Neural cell (in vitro differentiated cells): ENCODE data around the gene SYCP2. TPM values are rescaled to one million over a fixed set of nuclear protein-coding genes. Genes with fewer than 3 reads are reported as not detected.

Source experiments
- H2AFZ ChIP-seq: fragments of 200-600, 300-800 bp; sonication (generic), shearing (Covaris generic); 2 replicates; pipeline ENCODE4 v1.6.0; 2014; ENCODE audit warnings: low read depth, mild to moderate bottlenecking, antibody characterized with exemption, low read length, moderate library complexity
- H3F3A ChIP-seq: fragments of 200-600 bp; shearing (Covaris generic); 2 replicates; pipeline ENCODE4 v1.6.1; 2016; ENCODE audit warnings: mild to moderate bottlenecking, moderate library complexity, mixed read lengths, antibody characterized with exemption, low read length; ENCODE audit not compliant: insufficient read depth, poor library complexity, severe bottlenecking
- H3K27ac ChIP-seq: fragments of 200-600, 300-800 bp; sonication (generic), shearing (Covaris generic); 2 replicates; pipeline ENCODE4 v1.5.1; 2014; ENCODE audit warnings: mild to moderate bottlenecking, low read length, moderate library complexity
- H3K27me3 ChIP-seq: fragments of 300-800, 200-600 bp; sonication (generic), shearing (Covaris generic); 2 replicates; pipeline ENCODE4 v1.6.0; 2014; ENCODE audit warnings: mild to moderate bottlenecking, low read depth, low read length, moderate library complexity; ENCODE audit not compliant: insufficient read depth
- H3K36me3 ChIP-seq: fragments of 300-800, 200-600 bp; sonication (generic), shearing (Covaris generic); 2 replicates; pipeline ENCODE4 v1.5.1; 2014; ENCODE audit warnings: mild to moderate bottlenecking, antibody characterized with exemption, low read length, moderate library complexity; ENCODE audit not compliant: insufficient read depth
- H3K4me2 ChIP-seq: fragments of 300-800, 200-600 bp; sonication (generic), shearing (Covaris generic); 2 replicates; pipeline ENCODE4 v1.6.0; 2014; ENCODE audit warnings: mild to moderate bottlenecking, low read length
- H3K4me3 ChIP-seq: fragments of 300-800, 200-600 bp; sonication (generic), shearing (Covaris generic); 2 replicates; pipeline ENCODE4 v1.5.1; 2014; ENCODE audit warnings: mild to moderate bottlenecking, low read length, moderate library complexity
- H3K79me2 ChIP-seq: fragments of 200-600 bp; shearing (Covaris generic); replicated peaks from 2 replicates; pipeline ENCODE4 v1.6.0; 2014; ENCODE audit warnings: mild to moderate bottlenecking, low read length, moderate library complexity; ENCODE audit not compliant: insufficient read depth
- H3K9ac ChIP-seq: fragments of 300-800, 200-600 bp; sonication (generic), shearing (Covaris generic); 2 replicates; pipeline ENCODE4 v1.6.1; 2016; ENCODE audit warnings: mild to moderate bottlenecking, low read length, mixed read lengths
- H3K9me2 ChIP-seq: fragments of 200-600 bp; shearing (Covaris generic); 2 replicates; pipeline ENCODE4 v1.6.1; 2016; ENCODE audit warnings: mild to moderate bottlenecking, low read length, mixed read lengths; ENCODE audit not compliant: insufficient read depth
- H3K9me3 ChIP-seq: fragments of 200-600, 300-800 bp; sonication (generic), shearing (Covaris generic); 2 replicates; pipeline ENCODE4 v1.6.1; 2016; ENCODE audit warnings: mild to moderate bottlenecking, mixed run types, low read length, moderate library complexity, mixed read lengths
- H4K20me1 ChIP-seq: fragments of 200-600 bp; shearing (Covaris generic); 2 replicates; pipeline ENCODE4 v1.6.1; 2016; ENCODE audit warnings: mild to moderate bottlenecking, mixed run types; ENCODE audit not compliant: insufficient read depth
- CTCF ChIP-seq: fragments of 450-650 bp; IDR thresholded peaks from 2 replicates; pipeline ENCODE4 v1.5.1; 2014; ENCODE audit warnings: antibody characterized with exemption, mild to moderate bottlenecking, moderate library complexity; ENCODE audit not compliant: poor library complexity, severe bottlenecking
- EP300 ChIP-seq: fragments of 450-650 bp; conservative IDR thresholded peaks from 2 replicates; pipeline ENCODE4 v1.6.1; 2014; ENCODE audit warnings: antibody characterized with exemption, mild to moderate bottlenecking, moderate library complexity; ENCODE audit not compliant: poor library complexity, severe bottlenecking
- EZH2 ChIP-seq: fragments of 200-600, 300-800 bp; shearing (Covaris generic), sonication (generic); IDR thresholded peaks from 2 replicates; pipeline ENCODE4 v1.6.1; 2014; ENCODE audit warnings: antibody characterized with exemption, low read length, borderline replicate concordance, mild to moderate bottlenecking; ENCODE audit not compliant: insufficient read depth, poor library complexity, severe bottlenecking
- MXI1 ChIP-seq: fragments of 450-650 bp; conservative IDR thresholded peaks from 2 replicates; pipeline ENCODE4 v1.6.1; 2014; ENCODE audit warnings: antibody characterized with exemption, mild to moderate bottlenecking; ENCODE audit not compliant: poor library complexity, severe bottlenecking
- POLR2AphosphoS5 ChIP-seq: IDR thresholded peaks from 2 replicates; pipeline ENCODE4 v1.6.1; 2012
- RAD21 ChIP-seq: fragments of 450-650 bp; conservative IDR thresholded peaks from 2 replicates; pipeline ENCODE4 v1.6.1; 2014; ENCODE audit warnings: antibody characterized with exemption, mild to moderate bottlenecking, moderate library complexity
- SMC3 ChIP-seq: fragments of 450-650 bp; conservative IDR thresholded peaks from 2 replicates; pipeline ENCODE4 v1.6.1; 2014; ENCODE audit warnings: antibody characterized with exemption, mild to moderate bottlenecking, moderate library complexity; ENCODE audit not compliant: poor library complexity
- TAF1 ChIP-seq: IDR thresholded peaks from 2 replicates; pipeline ENCODE4 v1.6.1; 2012; ENCODE audit warnings: low read depth
- polyA plus RNA-seq: library from polyadenylated mRNA; depleted of rRNA; stranded (reverse); fragments of >200 nt; gene quantifications from 2 replicates; pipeline ENCODE4 v1.2.3, GENCODE V29; 2014
- TF ChIP-seq, protein P1 (sequence below): IDR thresholded peaks from 2 replicates; pipeline ENCODE4 v1.6.1; 2012; ENCODE audit warnings: borderline replicate concordance

Gene SYCP2
- polyA plus RNA-seq, 1 donor from 2014 or later = 1.4 TPM

- H3K4me2 ChIP-seq = no peak overlapping the region
- peaks cover 3% of the 10 kb centered on the region for H3K9me3 ChIP-seq
- no peak overlapping the region for H3K9ac ChIP-seq
- no peak overlapping the region for H3K4me3 ChIP-seq
- TF ChIP-seq CTCF = no peak
- TF ChIP-seq, protein P1, sequence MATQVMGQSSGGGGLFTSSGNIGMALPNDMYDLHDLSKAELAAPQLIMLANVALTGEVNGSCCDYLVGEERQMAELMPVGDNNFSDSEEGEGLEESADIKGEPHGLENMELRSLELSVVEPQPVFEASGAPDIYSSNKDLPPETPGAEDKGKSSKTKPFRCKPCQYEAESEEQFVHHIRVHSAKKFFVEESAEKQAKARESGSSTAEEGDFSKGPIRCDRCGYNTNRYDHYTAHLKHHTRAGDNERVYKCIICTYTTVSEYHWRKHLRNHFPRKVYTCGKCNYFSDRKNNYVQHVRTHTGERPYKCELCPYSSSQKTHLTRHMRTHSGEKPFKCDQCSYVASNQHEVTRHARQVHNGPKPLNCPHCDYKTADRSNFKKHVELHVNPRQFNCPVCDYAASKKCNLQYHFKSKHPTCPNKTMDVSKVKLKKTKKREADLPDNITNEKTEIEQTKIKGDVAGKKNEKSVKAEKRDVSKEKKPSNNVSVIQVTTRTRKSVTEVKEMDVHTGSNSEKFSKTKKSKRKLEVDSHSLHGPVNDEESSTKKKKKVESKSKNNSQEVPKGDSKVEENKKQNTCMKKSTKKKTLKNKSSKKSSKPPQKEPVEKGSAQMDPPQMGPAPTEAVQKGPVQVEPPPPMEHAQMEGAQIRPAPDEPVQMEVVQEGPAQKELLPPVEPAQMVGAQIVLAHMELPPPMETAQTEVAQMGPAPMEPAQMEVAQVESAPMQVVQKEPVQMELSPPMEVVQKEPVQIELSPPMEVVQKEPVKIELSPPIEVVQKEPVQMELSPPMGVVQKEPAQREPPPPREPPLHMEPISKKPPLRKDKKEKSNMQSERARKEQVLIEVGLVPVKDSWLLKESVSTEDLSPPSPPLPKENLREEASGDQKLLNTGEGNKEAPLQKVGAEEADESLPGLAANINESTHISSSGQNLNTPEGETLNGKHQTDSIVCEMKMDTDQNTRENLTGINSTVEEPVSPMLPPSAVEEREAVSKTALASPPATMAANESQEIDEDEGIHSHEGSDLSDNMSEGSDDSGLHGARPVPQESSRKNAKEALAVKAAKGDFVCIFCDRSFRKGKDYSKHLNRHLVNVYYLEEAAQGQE = no peak
- TF ChIP-seq EZH2 = no peak
- TF ChIP-seq MXI1 = no peak
- no peak for TF ChIP-seq EP300
- no peak for TF ChIP-seq RAD21
- TF ChIP-seq POLR2AphosphoS5 = no peak
- no peak for TF ChIP-seq SMC3
- no peak for TF ChIP-seq TAF1
- no peaks in the 10 kb centered on the region for H3K36me3 ChIP-seq
- H3K79me2 ChIP-seq = no peaks in the 10 kb centered on the region
- H2AFZ ChIP-seq = no peak overlapping the region
- no peaks in the 10 kb centered on the region for H3F3A ChIP-seq
- H3K27ac ChIP-seq = no peak overlapping the region
- no peaks in the 10 kb centered on the region for H3K9me2 ChIP-seq
- no peaks in the 10 kb centered on the region for H3K27me3 ChIP-seq
- no peaks in the 10 kb centered on the region for H4K20me1 ChIP-seq
Measured at GRCh38 chr20:59832406-59833363, 100.8 kb downstream of the SYCP2 start.

- Histone ChIP-seq H3K9me2 (no peaks in the 10 kb centered on the region), H3K4me3 (no peak overlapping the region), H3K27me3 (no peaks in the 10 kb centered on the region), H3K9me3 (peaks cover 3% of the 10 kb centered on the region), H2AFZ (no peak overlapping the region), H3K4me2 (no peak overlapping the region), H3K27ac (no peak overlapping the region), H3K9ac (no peak overlapping the region), H3K36me3 (no peaks in the 10 kb centered on the region), H4K20me1 (no peaks in the 10 kb centered on the region), H3K79me2 (no peaks in the 10 kb centered on the region), H3F3A (no peaks in the 10 kb centered on the region)
- TF ChIP-seq POLR2AphosphoS5 = no peak
- no peak for TF ChIP-seq EZH2
- no peak for TF ChIP-seq SMC3
- TF ChIP-seq EP300 = no peak
- no peak for TF ChIP-seq TAF1
- no peak for TF ChIP-seq MXI1
- no peak for TF ChIP-seq CTCF
- TF ChIP-seq RAD21 = no peak
- TF ChIP-seq, protein P1 = no peak
Measured at GRCh38 chr20:59831916-59832270, 101.5 kb downstream of the SYCP2 start.
